HAP-1 (cell line): ENCODE measurements around the gene CCL16.
"Not testable (repeated sequence)": the region's sequence is repeated elsewhere in the genome, so short reads cannot be mapped to it uniquely, and the experiment has no call there.

Experiments
- DNase-seq, 2 experiments: peaks; one replicate each; pipeline ENCODE4 v3.0.0-alpha.2; 2016 to 2020; ENCODE audit warnings: low spot score in 2 of 2
- H3K27me3 ChIP-seq: fragments of 250-450 bp; sonication (Bioruptor Pico); 2 replicates; pipeline ENCODE4 v1.5.1; 2020; ENCODE audit warnings: low read depth, mild to moderate bottlenecking, moderate library complexity
- H3K36me3 ChIP-seq: fragments of 250-450 bp; sonication (Bioruptor Pico); replicated peaks from 2 replicates; pipeline ENCODE4 v1.5.1; 2020; ENCODE audit warnings: mild to moderate bottlenecking
- H3K4me1 ChIP-seq: fragments of 250-450 bp; sonication (Bioruptor Pico); 2 replicates; pipeline ENCODE4 v1.5.1; 2020; ENCODE audit warnings: mild to moderate bottlenecking
- H3K4me3 ChIP-seq: fragments of 250-450 bp; sonication (Bioruptor Pico); 2 replicates; pipeline ENCODE4 v1.5.1; 2020; ENCODE audit warnings: mild to moderate bottlenecking, moderate library complexity
- H3K9me3 ChIP-seq: fragments of 250-450 bp; sonication (Bioruptor Pico); 2 replicates; pipeline ENCODE4 v1.5.1; 2020; ENCODE audit warnings: mild to moderate bottlenecking, moderate library complexity
- in situ Hi-C: fragments of 300-500 bp; cut with MboI; formaldehyde crosslinking; loops from 3 replicates; pipeline ENCODE4 v1.14.3; 2020; ENCODE audit warnings: low sequenced_read_pairs, inconsistent platforms, mixed read lengths

CCL16 gene, protein sequence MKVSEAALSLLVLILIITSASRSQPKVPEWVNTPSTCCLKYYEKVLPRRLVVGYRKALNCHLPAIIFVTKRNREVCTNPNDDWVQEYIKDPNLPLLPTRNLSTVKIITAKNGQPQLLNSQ

DNA sequence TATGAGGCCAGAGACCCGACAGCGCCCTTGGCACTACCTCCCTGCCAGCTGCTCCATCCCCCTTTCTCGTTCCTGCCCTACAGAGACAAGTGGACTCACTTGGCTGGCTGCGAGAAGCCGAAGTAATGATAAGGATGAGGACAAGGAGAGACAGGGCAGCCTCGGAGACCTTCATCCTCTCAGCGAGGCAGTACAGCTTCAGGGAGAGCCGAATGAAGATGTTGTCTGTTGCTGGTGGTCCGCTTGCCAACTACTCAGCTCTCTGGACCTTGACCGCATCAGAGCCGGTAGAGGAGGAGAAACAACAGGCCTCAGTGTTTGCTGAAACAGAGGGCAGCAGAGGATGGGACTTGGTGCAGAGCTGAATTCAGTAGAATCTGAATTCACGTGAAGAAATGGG lies at the start of gene CCL16:
CCL16 (minus strand) TSS at position 252 of the 400 bp plus-strand sequence; CDS start at position 175, 77 bp downstream.
- Histone ChIP-seq H3K27me3 (no peaks in the 10 kb centered on the region), H3K4me3 (no peak within 1 kb of the TSS), H3K9me3 (no peaks in the 10 kb centered on the region), H3K4me1 (no peaks in the 10 kb centered on the region), H3K36me3 (no peaks in the 10 kb centered on the region)
- no peak for DNase-seq
- in situ Hi-C loops: no loop called here

DNA sequence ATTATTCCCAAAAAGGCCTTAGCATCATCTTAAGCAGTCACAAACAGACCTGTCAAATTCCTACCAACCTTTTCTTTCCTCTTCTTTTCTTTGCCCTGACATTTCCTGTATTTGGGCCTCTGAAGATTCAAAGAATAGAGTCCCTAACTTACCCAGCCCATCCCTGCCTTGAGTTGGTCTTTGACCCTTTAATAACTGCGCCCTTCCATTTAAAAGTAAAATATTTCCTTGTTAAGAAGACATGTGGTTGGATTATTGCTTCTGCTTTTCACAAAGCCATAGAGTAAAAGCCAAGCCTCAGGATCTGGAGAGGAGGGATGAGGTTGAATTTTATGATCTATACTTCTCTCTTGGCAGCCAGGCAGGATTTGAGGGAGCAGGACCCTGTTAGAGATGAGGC lies 49.7 kb upstream of the CCL16 start:
- Histone ChIP-seq H3K9me3 (no peaks in the 10 kb centered on the region), H3K4me1 (no peaks in the 10 kb centered on the region), H3K4me3 (no peak overlapping the region), H3K36me3 (no peaks in the 10 kb centered on the region), H3K27me3 (peaks cover 9% of the 10 kb centered on the region)
- in situ Hi-C loops: no loop called here
- no peak for DNase-seq

DNA sequence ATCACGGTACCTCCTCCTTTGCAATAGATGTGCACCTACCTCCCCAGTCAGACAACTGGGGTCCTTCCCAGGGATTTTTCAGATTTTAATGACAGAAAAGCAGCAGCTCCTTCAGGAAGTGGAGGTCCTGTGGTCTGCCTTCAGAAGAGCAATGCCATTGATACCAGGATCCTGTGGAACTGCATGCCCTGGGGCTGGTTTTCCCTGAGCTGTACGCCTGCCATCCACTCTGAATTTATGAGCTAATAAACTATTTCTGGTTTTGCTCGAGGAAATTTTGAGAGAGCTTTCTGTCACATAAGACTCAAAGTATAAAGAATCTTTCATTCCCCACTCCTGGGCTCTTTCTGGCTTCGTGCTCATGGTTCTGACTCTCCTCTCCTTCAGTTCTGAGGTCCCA lies 46.5 kb upstream of the CCL16 start:
- no peaks in the 10 kb centered on the region for H3K9me3 ChIP-seq
- H3K27me3 ChIP-seq: peaks cover 2% of the 10 kb centered on the region
- DNase-seq: no peak
- H3K4me3 ChIP-seq: no peak overlapping the region
- H3K4me1 ChIP-seq: no peaks in the 10 kb centered on the region
- in situ Hi-C loops: no loop called here
- no peaks in the 10 kb centered on the region for H3K36me3 ChIP-seq

DNA sequence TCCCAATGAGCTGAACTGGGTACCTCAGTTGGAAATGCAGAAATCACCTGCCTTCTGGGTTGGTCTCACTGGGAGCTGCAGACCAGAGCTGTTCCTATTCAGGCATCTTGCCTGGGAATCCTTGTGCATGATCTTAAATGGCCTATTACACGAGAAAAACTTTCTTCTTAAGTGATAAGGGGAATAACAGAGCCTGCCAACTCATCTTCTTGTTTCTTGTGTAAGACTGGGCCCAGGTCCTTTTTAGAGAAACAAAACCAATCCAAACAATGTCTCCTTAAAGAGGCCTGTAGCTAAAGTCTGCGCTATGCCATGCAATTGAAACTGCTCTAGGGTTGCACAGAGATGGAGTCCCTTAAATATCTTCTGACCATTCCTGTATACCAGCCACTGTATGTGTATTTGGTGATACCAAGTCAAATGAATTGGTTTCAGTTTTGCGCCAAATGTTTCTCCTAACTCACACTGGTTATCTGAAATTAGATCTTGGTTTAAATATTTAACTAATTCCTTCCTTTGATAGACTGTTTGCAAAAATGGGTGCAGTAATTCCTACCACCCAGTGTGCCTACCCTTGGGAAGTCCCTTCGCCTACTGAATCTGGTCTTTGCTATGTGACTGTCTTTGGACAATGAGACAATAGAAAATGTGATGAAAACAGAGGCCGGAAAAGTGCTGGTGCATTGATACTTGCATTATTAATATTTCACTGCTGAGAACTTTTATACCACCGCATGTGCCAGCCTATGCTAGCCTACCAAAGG lies 43.0 kb upstream of the CCL16 start:
- Histone ChIP-seq H3K27me3 (0 out of 2 replicates have a peak, but pooled peaks cover 5% of the 10 kb centered on the region), H3K4me1 (no peaks in the 10 kb centered on the region)

DNA sequence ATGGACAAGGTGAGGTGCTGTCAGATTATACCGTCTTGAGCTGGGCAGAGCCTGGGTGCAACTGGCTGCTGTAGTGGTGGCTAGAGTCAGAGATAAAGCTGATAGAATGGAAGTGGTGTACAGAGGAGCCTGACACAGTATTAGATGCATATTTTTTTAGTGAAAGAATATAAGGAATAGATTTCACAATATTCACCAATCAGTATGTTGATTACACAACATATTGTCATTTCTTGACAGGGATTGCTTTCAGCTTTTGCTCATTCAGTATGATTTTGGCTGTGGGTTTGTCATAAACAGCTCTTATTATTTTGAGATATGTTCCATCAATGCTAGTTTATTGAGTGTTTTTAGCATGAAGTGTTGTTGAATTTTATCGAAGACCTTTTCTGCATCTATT lies 38.1 kb upstream of the CCL16 start:
- Histone ChIP-seq H3K4me3 (no peak overlapping the region), H3K27me3 (peaks cover 9% of the 10 kb centered on the region; the same call in 1 of the 2 replicates), H3K9me3 (no peaks in the 10 kb centered on the region), H3K36me3 (no peaks in the 10 kb centered on the region), H3K4me1 (no peaks in the 10 kb centered on the region)
- in situ Hi-C loops: no loop called here
- DNase-seq: no peak

More for the DNA sequence above, 43.0 kb upstream of the CCL16 start:
- DNase-seq: no peak
- no peak overlapping the region for H3K4me3 ChIP-seq
- in situ Hi-C loops: no loop called here
- H3K9me3 ChIP-seq: no peaks in the 10 kb centered on the region
- no peaks in the 10 kb centered on the region for H3K36me3 ChIP-seq

DNA sequence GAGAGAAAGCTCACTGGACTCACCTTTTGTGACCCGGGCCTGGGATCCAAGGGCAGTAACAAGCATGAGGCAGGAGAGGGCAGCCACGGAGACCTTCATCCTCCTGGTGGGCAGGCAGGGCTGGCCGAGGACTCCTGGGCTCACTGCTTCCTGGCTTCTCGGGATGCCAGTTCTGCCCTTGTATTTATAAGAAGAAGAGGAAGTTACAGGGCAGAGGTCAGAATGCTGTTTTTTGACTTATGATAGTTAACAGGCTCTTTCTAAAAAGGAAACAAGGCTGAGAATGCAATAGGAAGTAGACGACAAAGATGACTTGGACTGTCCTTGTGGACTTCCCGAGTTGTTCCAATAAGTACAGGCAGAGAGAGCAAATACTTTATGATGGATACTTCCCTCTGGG lies 36.5 kb upstream of the CCL16 start, which contains the start of gene CCL23:
CCL23 (minus strand) TSS at position 174 of the 400 bp plus-strand sequence; CDS start at position 99, 75 bp downstream.
- DNase-seq: no peak
- in situ Hi-C loops: no loop called here
- H3K9me3 ChIP-seq: no peaks in the 10 kb centered on the region
- peaks cover 9% of the 10 kb centered on the region; the same call in 1 of the 2 replicates for H3K27me3 ChIP-seq
- no peaks in the 10 kb centered on the region for H3K36me3 ChIP-seq
- H3K4me1 ChIP-seq: no peaks in the 10 kb centered on the region
- no peak within 1 kb of the TSS for H3K4me3 ChIP-seq

DNA sequence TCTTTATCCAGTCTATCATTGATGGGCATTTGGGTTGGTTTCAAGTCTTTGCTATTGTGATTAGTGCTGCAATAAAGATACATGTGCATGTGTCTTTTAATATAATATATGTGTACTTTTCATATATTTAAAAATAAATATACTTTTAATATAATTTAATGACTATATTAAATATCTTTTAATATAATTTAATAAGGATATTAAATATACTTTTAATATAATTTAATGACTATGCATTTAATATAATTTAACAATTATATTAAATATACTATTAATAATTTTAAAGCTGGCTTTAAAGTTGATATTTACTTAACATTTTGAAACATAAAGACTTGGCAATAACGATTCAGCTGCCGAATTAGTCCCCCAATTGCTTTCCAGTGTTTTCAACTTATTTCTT lies 35.3 kb upstream of the CCL16 start:
- no peaks in the 10 kb centered on the region for H3K36me3 ChIP-seq
- in situ Hi-C loops: no loop called here
- no peaks in the 10 kb centered on the region for H3K9me3 ChIP-seq
- DNase-seq: no peak
- no peak overlapping the region for H3K4me3 ChIP-seq
- no peaks in the 10 kb centered on the region for H3K4me1 ChIP-seq
- H3K27me3 ChIP-seq: peaks cover 9% of the 10 kb centered on the region; the same call in 1 of the 2 replicates

DNA sequence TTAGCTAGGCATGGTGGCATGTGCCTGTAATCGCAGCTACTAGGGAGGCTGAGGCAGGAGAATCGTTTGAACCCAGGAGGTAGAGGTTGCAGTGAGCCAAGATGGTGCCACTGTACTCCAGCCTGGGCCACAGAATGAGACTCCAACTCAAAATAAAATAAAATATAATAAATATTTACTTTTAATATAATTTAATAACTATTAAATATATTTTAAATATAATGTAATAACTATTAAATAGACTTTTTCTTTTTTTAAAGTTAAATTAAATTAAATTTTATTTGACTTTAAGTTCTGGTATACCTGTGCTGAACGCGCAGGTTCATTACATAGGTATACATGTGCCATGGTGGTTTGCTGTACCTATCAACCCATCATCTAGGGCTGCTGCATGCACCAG lies 34.6 kb upstream of the CCL16 start:
- in situ Hi-C loops, DNase-seq, H3K36me3 ChIP-seq, H3K4me3 ChIP-seq, H3K4me1 ChIP-seq, H3K9me3 ChIP-seq, H3K27me3 ChIP-seq: not testable (repeated sequence)

DNA sequence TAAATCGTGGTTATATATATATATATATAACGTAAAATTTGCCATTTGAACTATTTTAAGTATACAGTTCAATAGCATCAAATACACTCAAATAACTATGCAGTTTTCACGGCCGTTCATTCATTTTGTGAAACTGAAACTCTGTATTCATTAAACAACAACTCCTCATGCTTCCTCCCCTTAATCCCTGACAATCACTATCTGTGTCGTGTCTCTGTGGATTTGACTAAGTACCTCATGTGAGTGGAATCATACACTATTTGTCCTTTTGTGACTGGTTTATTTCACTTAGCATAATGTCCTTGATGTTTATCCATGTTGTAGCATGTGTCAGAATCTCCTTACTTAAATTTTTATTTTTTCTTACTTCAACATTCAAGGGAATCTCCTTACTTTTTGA lies 33.6 kb upstream of the CCL16 start:
- DNase-seq: no peak
- in situ Hi-C loops: no loop called here
- peaks cover 9% of the 10 kb centered on the region; the same call in 1 of the 2 replicates for H3K27me3 ChIP-seq
- no peak overlapping the region for H3K4me3 ChIP-seq
- H3K36me3 ChIP-seq: no peaks in the 10 kb centered on the region
- no peaks in the 10 kb centered on the region for H3K4me1 ChIP-seq
- no peaks in the 10 kb centered on the region for H3K9me3 ChIP-seq

DNA sequence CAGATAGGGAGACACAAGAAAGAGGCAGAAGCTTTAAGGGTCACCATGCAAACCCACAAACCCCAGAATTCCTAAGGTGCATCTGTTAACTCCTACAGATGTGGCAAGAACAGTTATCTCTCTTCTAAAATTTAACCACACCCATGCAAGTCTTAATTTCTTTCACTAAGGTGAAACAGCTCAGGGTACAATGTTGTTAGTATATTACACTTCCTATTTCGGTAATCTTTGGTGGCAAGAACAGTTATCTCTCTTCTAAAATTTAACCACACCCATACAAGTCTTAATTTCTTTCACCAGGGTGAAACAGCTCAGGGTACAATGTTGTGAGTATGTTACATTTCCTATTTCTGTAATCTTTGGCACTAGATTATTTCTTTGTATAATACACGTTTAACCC lies 29.9 kb upstream of the CCL16 start:
- no peaks in the 10 kb centered on the region for H3K36me3 ChIP-seq
- H3K4me1 ChIP-seq: no peaks in the 10 kb centered on the region
- no peak for DNase-seq
- in situ Hi-C loops: no loop called here
- no peaks in the 10 kb centered on the region for H3K27me3 ChIP-seq
- no peaks in the 10 kb centered on the region for H3K9me3 ChIP-seq
- no peak overlapping the region for H3K4me3 ChIP-seq

DNA sequence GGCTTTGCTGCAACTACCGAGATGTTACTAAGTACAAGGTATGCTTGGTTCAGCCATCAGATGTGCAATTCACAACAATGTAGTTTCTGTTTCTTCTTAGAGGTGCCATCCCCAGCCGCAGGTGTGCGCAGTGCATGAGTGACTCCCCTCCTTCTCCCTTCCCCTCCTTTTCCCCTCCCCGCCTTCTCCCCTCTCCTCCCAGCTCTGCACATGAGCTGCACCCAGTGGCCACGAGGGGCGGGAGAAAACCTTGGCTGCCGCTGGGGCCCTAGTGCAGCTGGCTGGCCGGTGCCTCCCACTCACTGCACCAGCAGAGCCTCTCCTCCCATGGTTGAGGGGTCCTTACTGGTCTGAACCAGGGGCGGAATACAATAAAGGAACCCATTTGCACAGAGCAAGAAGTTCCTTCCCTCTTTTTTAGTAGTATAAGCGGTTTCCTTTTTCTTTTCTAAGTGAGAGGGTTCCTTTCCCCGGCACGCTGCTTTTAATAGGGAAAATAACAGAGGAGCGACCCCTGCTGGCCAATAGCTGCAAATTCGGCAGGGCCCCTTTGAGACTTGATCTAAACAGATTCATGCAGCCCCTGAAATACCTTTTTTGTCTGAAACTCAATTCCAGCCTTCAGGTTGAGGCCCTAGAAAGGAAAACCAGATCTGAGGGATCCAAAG lies 27.8 kb upstream of the CCL16 start:
- no peak overlapping the region for H3K4me3 ChIP-seq
- no peaks in the 10 kb centered on the region for H3K27me3 ChIP-seq
- H3K36me3 ChIP-seq: no peaks in the 10 kb centered on the region
- peak; percentile 12 to 51 for DNase-seq
- in situ Hi-C loops: no loop called here
- no peaks in the 10 kb centered on the region for H3K4me1 ChIP-seq
- H3K9me3 ChIP-seq: no peaks in the 10 kb centered on the region

DNA sequence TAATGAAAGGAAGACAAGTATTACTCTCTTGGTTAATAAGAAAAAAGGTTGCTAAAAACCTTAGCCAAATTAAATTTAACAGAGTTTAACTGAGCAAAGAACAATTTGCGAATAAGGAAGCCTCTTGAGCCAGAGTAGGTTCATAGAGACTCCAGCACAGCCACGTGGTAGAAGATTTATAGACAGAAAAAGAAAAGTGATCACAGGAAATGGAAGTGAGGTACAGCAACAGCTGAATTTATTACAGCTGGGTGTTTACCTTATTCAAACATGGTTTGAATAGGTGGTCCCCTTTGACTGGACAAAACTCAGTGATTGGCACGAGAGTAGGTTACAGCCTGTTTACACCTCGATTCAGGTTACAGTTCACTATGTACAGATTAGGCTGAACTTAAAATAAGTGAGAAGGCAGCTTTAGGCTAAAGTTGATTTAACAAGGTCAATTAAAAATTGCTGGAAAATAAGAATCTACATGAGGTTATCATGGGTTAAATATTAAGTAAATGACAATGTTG lies 23.4 kb upstream of the CCL16 start:
- H3K4me3 ChIP-seq: no peak overlapping the region
- H3K36me3 ChIP-seq: no peaks in the 10 kb centered on the region
- H3K9me3 ChIP-seq: no peaks in the 10 kb centered on the region
- no peaks in the 10 kb centered on the region for H3K4me1 ChIP-seq
- no peak for DNase-seq
- in situ Hi-C loops: no loop called here
- H3K27me3 ChIP-seq: no peaks in the 10 kb centered on the region

DNA sequence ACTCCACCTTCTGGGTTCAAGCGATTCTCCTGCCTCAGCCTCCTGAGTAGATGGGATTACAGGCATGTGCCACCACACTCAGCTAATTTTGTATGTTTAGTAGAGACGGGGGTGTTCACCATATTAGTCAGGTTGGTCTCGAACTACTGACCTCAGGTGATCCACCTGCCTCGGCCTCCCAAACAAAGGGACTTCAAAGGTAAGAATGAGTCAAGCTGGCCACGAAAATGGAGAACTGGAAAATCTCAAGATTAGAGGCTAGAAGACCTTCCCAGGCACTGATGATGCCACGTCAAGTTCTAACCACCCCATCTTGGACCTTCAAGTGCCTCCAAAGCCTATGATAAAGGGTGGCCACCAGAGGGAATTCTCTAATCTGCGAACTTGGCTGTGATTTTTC lies 21.3 kb upstream of the CCL16 start:
- Histone ChIP-seq H3K4me1 (no peaks in the 10 kb centered on the region), H3K9me3 (no peaks in the 10 kb centered on the region), H3K4me3 (no peak overlapping the region), H3K27me3 (no peaks in the 10 kb centered on the region), H3K36me3 (no peaks in the 10 kb centered on the region)
- in situ Hi-C loops: no loop called here
- no peak for DNase-seq
